ENCODE measurements around the gene ARL14EP.
A peak's percentile ranks its signal among the peaks of the same experiment; 100 is the strongest.

ARL14EP gene

GRCh38 chr11:30322826-30323710, at the start of gene ARL14EP:
TSS of gene ARL14EP (plus strand) at chr11:30323104. CDS start at chr11:30330949, 7,845 bp downstream.
- DNase-seq (ENCODE audit: low read depth), result peak; percentile 56

DNA sequence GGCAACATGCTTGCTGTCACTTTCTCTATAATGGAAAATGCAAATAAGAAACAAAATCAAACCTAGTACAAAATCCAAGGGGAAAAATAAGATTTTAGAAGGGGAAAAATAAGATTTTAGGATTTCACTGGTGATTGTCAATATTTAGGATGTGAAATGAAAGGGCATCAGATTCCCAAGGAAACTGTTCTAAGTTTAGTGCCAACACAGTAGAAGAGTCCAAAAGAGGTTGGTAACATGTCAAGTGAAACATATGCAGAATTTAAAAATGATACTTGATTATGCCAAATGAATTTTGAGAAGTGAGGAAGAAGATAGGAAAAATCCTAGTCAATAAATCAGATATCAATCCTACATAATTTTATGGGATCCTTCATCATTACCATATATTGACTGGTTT, 45.7 kb upstream of the ARL14EP start:
- no peak for DNase-seq (ENCODE audit: low read depth)

GRCh38 chr11:30279796-30280195, 43.1 kb upstream of the ARL14EP start:
- no peak for DNase-seq (ENCODE audit: low read depth)

DNA sequence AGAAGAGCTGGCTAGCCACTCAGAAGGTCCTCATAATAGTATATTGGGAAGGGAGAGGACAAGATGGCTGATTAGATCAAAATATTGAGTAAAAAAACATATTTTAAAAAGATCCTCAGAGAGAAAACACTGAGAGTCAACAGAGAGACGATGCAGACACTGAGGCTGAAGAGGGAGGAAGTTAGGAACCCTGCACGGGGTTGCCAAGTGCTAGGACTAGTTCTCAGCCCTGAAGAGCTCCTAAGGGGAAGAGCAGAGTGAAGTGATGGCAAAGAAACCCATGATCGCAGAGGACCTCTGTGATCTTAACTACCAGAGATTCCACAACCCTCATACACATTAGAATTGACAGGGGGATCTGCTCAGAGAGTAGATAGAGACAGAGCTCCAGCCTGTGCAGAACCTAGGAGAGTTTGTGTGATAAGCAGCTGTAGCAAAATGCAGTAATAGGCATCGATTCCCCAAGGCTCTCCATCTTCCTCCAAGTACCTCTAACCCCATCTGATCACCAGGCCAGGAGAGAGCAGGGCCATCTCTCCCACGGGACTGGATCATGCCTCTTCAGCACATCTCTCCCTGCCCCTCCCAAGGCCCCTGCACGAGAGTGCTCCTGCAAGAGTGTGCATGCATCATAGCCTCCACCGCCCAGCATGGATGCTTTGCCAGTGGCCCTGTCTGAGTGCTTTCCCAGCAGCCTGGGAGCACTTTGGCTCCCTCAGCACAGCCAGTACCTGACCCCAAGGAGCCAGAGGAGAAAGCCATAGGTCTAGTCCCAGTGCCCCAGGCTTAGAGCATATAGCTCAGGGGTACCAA, 41.2 kb upstream of the ARL14EP start:
- no peak for DNase-seq (ENCODE audit: low read depth)

GRCh38 chr11:30282289-30282631, 40.6 kb upstream of the ARL14EP start:
- no peak for DNase-seq (ENCODE audit: low read depth)

GRCh38 chr11:30284836-30285235, 38.1 kb upstream of the ARL14EP start:
- no peak for DNase-seq (ENCODE audit: low read depth)

DNA sequence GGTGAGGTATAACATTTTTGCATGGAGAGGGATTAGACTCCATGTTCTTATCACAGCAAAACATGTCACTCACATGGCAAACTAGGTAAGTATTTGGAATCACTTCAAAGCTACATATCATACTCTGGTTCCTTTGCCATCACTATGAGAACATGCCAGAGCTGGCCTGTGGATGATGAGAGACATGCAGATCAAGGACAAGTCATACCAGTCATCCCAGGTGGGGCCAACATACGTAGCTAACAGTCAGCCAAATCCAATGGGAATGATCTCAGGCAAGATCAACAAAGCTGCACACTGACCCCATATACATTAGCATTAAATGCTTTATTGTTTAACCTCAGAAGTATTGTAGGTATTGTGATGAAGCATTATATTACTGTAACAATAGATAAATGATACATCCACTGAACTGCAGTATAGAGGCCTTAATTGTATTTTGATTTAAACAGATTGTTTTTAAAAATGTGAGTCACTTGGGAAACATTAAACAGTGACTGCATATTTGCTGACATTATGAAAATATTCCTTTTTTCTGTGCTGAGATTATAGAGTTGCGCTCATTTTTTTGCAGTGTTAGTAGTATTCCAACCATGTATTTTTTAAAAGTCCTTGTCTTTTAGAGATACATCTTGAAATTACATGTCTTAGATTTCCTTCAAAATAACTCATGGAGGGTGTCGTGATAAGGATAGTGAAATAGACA, 37.3 kb upstream of the ARL14EP start:
- no peak for DNase-seq (ENCODE audit: low read depth)

- DNase-seq (ENCODE audit: low read depth), result no peak
Measured at GRCh38 chr11:30291331-30291730, 31.6 kb upstream of the ARL14EP start.

DNA sequence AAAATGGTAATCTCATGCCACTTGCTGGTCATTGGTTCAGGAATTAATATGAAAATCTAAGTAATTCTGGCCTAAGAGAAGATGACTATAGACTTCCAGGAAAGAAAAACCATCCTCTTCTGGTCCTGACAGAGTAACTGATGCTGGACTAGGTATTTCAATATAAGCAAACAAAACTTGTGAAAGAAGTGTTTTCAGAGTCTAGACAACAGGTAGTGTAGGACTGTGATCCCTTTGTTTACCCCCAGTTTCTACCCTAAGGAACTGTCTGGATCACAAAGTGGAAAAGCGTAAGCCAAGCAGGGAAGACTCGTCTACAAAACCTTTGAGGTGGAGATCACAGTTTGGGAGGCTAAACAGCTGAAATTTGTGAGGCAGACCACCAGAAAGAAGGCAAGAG, 30.4 kb upstream of the ARL14EP start:
- no peak for DNase-seq (ENCODE audit: low read depth)

DNA sequence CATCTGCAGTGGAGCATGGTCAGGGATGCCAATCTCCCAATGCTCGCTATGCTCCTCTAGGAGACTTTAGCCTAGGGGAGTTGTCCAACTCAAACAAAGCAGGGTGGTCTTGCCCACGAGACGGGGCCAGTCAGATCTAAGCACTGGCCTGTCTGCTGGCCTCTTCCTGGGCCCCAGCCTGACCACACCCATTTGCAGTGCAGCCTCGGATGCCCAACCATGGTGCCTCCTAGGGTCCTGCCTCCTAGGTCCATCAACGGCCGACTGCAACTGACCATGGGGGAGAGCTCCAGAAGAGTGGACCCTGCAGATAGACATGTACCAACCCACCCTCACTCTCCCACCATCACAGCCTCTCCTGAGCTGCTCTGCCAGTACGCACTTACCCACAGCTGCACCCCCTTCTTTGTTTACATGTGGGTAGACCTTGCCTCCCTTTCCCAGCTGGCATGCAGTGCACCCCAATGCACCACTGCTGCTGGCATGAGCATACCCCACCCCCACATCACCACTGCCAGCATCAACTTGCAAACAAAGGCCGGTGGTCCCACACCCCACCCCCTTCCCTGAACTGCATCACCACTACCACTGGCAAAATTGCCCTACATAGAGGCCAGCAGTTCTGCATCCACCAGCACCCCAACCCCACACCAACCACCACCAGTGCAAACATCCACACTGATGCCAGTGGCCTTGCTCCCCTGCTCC, 27.6 kb upstream of the ARL14EP start:
- no peak for DNase-seq (ENCODE audit: low read depth)

DNA sequence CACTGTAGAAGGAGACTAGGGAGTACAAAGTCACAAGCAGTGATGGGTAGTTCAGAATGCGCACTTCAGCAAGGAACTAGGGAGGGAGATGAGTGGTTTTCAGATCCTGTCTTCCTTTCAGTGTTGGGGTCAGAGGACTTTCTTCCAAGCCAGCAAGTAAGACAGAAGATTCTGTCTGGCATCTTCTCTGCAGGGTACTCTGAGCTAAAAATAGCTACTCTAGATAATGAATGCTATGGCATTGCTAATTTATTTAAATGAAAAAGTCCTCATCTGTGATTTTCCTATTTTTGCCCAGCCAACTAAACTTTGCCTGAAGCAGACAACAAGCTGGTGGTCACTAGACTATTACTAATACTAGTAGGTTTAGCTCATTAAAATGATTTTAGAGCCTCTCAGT, 18.3 kb upstream of the ARL14EP start:
- DNase-seq (ENCODE audit: low read depth), result no peak

GRCh38 chr11:30310623-30311022, 12.3 kb upstream of the ARL14EP start:
- DNase-seq (ENCODE audit: low read depth), result no peak

GRCh38 chr11:30311189-30311588, 11.7 kb upstream of the ARL14EP start:
- no peak for DNase-seq (ENCODE audit: low read depth)

DNA sequence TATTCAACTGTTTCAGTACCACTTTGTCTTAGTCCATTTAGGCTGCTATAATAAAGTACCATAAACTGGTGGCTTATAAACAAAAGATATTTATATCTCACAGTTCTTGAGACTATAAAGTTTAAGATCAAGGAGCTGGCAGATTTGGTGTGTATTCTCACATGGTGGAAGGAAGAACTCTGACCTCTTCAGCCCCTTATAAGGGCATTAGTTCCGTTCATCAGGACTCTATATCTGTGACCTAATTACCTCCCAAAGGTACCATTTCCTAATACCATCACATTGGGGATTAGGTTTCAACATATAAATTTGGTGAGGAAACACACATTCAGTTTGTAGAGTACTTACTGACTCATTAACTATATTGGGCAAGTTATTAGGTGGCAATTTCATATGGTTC, 10.7 kb upstream of the ARL14EP start:
- no peak for DNase-seq (ENCODE audit: low read depth)

GRCh38 chr11:30313580-30313979, 9.3 kb upstream of the ARL14EP start:
- no peak for DNase-seq (ENCODE audit: low read depth)

- DNase-seq (ENCODE audit: low read depth), result no peak
Measured at GRCh38 chr11:30314625-30315024, 8.3 kb upstream of the ARL14EP start.

DNA sequence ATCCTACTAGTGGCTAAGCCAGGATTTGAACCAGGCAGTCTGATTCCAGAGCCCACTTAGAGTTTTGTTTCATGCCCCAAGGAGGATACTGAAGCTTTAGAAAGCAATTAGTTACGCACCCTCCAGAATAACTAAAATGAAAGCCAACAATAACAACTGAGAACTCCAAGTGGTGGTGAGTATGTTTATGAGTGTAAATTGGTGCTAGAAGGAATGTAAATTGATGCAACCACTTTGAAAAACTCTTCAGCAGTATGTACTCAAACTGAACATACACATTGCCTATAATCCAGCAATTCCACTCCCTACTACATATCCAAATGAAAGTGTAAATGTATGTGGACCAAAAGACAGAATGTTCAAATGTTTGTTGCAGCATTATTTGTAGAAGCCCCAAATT, 6.7 kb upstream of the ARL14EP start:
- DNase-seq (ENCODE audit: low read depth), result no peak

DNA sequence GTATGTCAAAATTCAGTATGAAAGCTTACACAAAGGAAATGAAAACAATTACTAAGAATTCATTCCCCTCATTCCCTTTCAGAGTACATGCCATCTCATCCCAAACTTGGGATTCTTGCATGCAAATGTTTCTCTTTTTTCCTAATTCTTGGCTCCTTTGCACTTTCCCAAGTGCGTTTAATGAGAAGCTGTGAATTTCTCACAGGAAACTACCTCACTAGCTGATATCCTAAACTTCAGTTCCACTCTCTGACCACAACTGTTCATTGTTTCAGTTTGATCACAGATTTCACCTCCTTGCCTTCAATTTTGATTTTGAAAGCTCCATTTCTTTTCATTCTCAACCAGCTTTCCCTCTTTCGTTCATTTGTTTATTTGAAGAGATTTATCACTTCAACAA, 5.9 kb upstream of the ARL14EP start:
- DNase-seq (ENCODE audit: low read depth), result no peak

GRCh38 chr11:30321321-30321720, 1.6 kb upstream of the ARL14EP start:
- DNase-seq (ENCODE audit: low read depth), result no peak

- DNase-seq (ENCODE audit: low read depth), result no peak
Measured at GRCh38 chr11:30322191-30322590, 713 bp upstream of the ARL14EP start.

- DNase-seq (ENCODE audit: low read depth), result no peak
Measured at GRCh38 chr11:30326114-30326778, 3.3 kb downstream of the ARL14EP start.

GRCh38 chr11:30326906-30327305, 4.0 kb downstream of the ARL14EP start:
- no peak for DNase-seq (ENCODE audit: low read depth)
